ENCODE data around the gene HMOX1. TPM values are rescaled to one million over a fixed set of nuclear protein-coding genes. Genes with fewer than 3 reads are reported as not detected.
A peak's percentile ranks its signal among the peaks of the same experiment; 100 is the strongest.
"Not testable (repeated sequence)": the region's sequence is repeated elsewhere in the genome, so short reads cannot be mapped to it uniquely, and the experiment has no call there.

HMOX1 gene
- total RNA-seq, 2 donors from 2014 or later: 9.3 to 32.0 TPM

GRCh38 chr22:35354068-35354467 is 26.8 kb upstream of the HMOX1 start:
- TF ChIP-seq POLR2A (IDR thresholded peaks at IDR 0.05) (no peak), CTCF (IDR thresholded peaks at IDR 0.05) (no peak)
- Histone ChIP-seq H3K27ac (peak overlapping the region in 1 of 4 donors; percentile 55), H3K4me1 (peaks cover 26% of the 10 kb centered on the region), H3K27me3 (no peaks in the 10 kb centered on the region), H3K4me3 (no peak overlapping the region), H3K36me3 (replicated peaks in 1 of 2; ENCODE audit: insufficient read depth in 1 of 2, low read depth in 2 of 2) (no peaks in the 10 kb centered on the region), H3K9me3 (no peaks in the 10 kb centered on the region)
- DNase-seq (no peak), ATAC-seq (no peak)
- intact Hi-C loops (cut with DNase I): loop anchor here (5.0 kb wide), 1 partner anchor 228 kb away; no protein-coding TSS in a partner anchor
- WGBS, 2 donors: 65 to 90% methylated on average over 2 to 4 of the region's 4 CpGs

GRCh38 chr22:35357883-35358621 is 22.8 kb upstream of the HMOX1 start:
- no peak for TF ChIP-seq POLR2A (IDR thresholded peaks at IDR 0.05)
- H3K4me1 ChIP-seq: no peaks in the 10 kb centered on the region
- ATAC-seq: no peak
- no peaks in the 10 kb centered on the region for H3K9me3 ChIP-seq
- 66 to 68% methylated on average over 6 of the region's 6 CpGs for WGBS, 2 donors
- no peak overlapping the region for H3K27ac ChIP-seq
- H3K4me3 ChIP-seq: no peak overlapping the region
- intact Hi-C loops (cut with DNase I): no loop called here
- DNase-seq: no peak
- H3K36me3 ChIP-seq (replicated peaks in 1 of 2; ENCODE audit: insufficient read depth in 1 of 2, low read depth in 2 of 2): no peaks in the 10 kb centered on the region
- no peaks in the 10 kb centered on the region for H3K27me3 ChIP-seq

- no peak overlapping the region for H3K4me3 ChIP-seq
- WGBS, 2 donors: 79 to 80% methylated on average over 9 of the region's 9 CpGs
These were observed 21.4 kb upstream of the HMOX1 start for GRCh38 chr22:35359380-35360065.

GRCh38 chr22:35361001-35361558 is 19.8 kb upstream of the HMOX1 start:
- no peak overlapping the region for H3K27ac ChIP-seq
- DNase-seq: no peak
- no peaks in the 10 kb centered on the region for H3K36me3 ChIP-seq (replicated peaks in 1 of 2; ENCODE audit: insufficient read depth in 1 of 2, low read depth in 2 of 2)
- no peaks in the 10 kb centered on the region for H3K27me3 ChIP-seq
- TF ChIP-seq CTCF (IDR thresholded peaks at IDR 0.05) (no peak), POLR2A (IDR thresholded peaks at IDR 0.05) (no peak)
- 35 to 48% methylated on average over 6 of the region's 6 CpGs for WGBS, 2 donors
- intact Hi-C loops (cut with DNase I): no loop called here
- H3K4me1 ChIP-seq: no peaks in the 10 kb centered on the region
- H3K9me3 ChIP-seq: no peaks in the 10 kb centered on the region
- H3K4me3 ChIP-seq: no peak overlapping the region
- ATAC-seq: no peak

More at GRCh38 chr22:35359380-35360065, 21.4 kb upstream of the HMOX1 start:
- Histone ChIP-seq H3K27ac (no peak overlapping the region), H3K9me3 (no peaks in the 10 kb centered on the region), H3K36me3 (replicated peaks in 1 of 2; ENCODE audit: insufficient read depth in 1 of 2, low read depth in 2 of 2) (no peaks in the 10 kb centered on the region), H3K4me1 (no peaks in the 10 kb centered on the region), H3K27me3 (no peaks in the 10 kb centered on the region)
- DNase-seq (no peak), ATAC-seq (no peak)
- TF ChIP-seq POLR2A (IDR thresholded peaks at IDR 0.05): no peak
- no peak for TF ChIP-seq CTCF (IDR thresholded peaks at IDR 0.05)
- intact Hi-C loops (cut with DNase I): no loop called here

- H3K27ac ChIP-seq: no peak overlapping the region
- no peaks in the 10 kb centered on the region for H3K27me3 ChIP-seq
- DNase-seq: no peak
- H3K4me3 ChIP-seq: no peak overlapping the region
- no peaks in the 10 kb centered on the region for H3K36me3 ChIP-seq (replicated peaks in 1 of 2; ENCODE audit: insufficient read depth in 1 of 2, low read depth in 2 of 2)
- no peaks in the 10 kb centered on the region for H3K4me1 ChIP-seq
- H3K9me3 ChIP-seq: no peaks in the 10 kb centered on the region
- no peak for ATAC-seq
- intact Hi-C loops (cut with DNase I): no loop called here
- TF ChIP-seq CTCF (IDR thresholded peaks at IDR 0.05): no peak
- 80 to 88% methylated on average over 7 to 11 of the region's 11 CpGs for WGBS, 2 donors
These were observed 17.3 kb upstream of the HMOX1 start for GRCh38 chr22:35363566-35364086.

- not testable (repeated sequence) for H3K27ac ChIP-seq, ATAC-seq
These were observed 16.7 kb upstream of the HMOX1 start for GRCh38 chr22:35364230-35364629.

More at GRCh38 chr22:35364230-35364629, 16.7 kb upstream of the HMOX1 start:
- H3K9me3 ChIP-seq; H3K4me3 ChIP-seq; H3K4me1 ChIP-seq; H3K27me3 ChIP-seq; intact Hi-C loops (cut with DNase I); H3K36me3 ChIP-seq (replicated peaks in 1 of 2; ENCODE audit: insufficient read depth in 1 of 2, low read depth in 2 of 2): not testable (repeated sequence)
- peak in 1 of 4 donors; percentile 14 for DNase-seq
- 76 to 85% methylated on average over 7 of the region's 7 CpGs for WGBS, 2 donors
